Brain microvascular endothelial cell (primary cell): ENCODE measurements around the gene SDHB.

ENCODE experiments used
- DNase-seq: peaks from one replicate; pipeline ENCODE4 v3.0.0-alpha.2; 2020
- H3K27ac ChIP-seq: fragments of 250-450 bp; sonication (Bioruptor Pico); 2 replicates; pipeline ENCODE4 v1.5.1; 2020; ENCODE audit warnings: mild to moderate bottlenecking, moderate library complexity
- H3K27me3 ChIP-seq: fragments of 250-450 bp; sonication (Bioruptor Pico); replicated peaks from 2 replicates; pipeline ENCODE4 v1.5.1; 2020; ENCODE audit warnings: mild to moderate bottlenecking
- H3K36me3 ChIP-seq: fragments of 250-450 bp; sonication (Bioruptor Pico); replicated peaks from 2 replicates; pipeline ENCODE4 v1.5.1; 2020; ENCODE audit warnings: mild to moderate bottlenecking
- H3K4me3 ChIP-seq: 2 replicates; pipeline ENCODE4 v1.5.1; 2011; ENCODE audit warnings: low read depth, mild to moderate bottlenecking, control low read depth, low read length, moderate library complexity
- CTCF ChIP-seq: IDR thresholded peaks from 2 replicates; pipeline ENCODE4 v1.5.1; 2011; ENCODE audit warnings: low read depth, mild to moderate bottlenecking, moderate library complexity, low read length, control low read depth, inconsistent platforms; ENCODE audit errors: missing control alignments
- in situ Hi-C: cut with HindIII; loops from 2 replicates; pipeline ENCODE4 v1.10.0; 2017; ENCODE audit warnings: low sequenced_read_pairs, low pct_ligation_motif_present

Gene SDHB

DNA sequence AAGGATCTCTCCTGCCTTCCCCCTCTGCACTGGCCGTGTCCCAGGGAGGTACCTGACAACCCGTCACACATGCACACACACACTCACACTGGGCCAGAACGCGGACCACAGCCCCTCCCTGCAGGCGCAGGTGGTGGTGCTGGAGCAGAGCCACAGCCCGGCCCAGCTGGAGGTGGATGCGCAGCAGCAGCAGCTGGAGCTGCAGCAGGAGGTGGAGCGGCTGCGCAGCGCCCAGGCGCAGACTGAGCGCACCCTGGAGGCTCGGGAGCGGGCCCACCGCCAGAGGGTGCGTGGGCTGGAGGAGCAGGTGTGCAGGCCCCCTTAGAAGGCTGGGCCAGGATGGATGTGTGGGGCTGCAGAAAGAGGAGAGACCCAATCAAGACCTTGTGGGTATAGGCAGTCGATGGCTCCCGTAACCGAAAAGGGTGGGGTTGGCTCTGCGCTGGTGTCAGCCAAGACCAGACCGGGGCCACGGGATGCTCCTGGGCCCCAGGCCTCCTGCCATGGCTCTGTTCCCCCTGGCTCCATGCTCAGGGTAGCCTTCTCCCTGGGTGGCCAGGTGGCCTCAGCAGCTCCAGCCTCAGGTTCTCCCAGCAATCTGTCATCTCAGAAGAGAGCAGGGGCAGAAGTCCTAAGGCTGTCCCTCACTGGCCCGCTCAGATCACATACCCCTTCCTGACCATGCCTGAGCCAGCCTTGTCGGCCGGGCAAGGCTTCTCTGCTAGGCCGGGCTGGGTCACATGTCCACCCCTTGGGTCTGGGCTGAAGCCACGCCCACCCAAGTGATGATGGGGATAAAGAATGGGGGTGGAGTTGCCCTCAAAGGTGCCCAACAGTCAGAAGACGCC is 82.3 kb downstream of the SDHB start:
- peaks cover 18% of the 10 kb centered on the region for H3K36me3 ChIP-seq
- no peak overlapping the region for H3K27ac ChIP-seq
- TF ChIP-seq CTCF = no peak
- no peaks in the 10 kb centered on the region for H3K27me3 ChIP-seq
- DNase-seq = no peak
- in situ Hi-C loops = no loop called here
- no peak overlapping the region for H3K4me3 ChIP-seq

DNA sequence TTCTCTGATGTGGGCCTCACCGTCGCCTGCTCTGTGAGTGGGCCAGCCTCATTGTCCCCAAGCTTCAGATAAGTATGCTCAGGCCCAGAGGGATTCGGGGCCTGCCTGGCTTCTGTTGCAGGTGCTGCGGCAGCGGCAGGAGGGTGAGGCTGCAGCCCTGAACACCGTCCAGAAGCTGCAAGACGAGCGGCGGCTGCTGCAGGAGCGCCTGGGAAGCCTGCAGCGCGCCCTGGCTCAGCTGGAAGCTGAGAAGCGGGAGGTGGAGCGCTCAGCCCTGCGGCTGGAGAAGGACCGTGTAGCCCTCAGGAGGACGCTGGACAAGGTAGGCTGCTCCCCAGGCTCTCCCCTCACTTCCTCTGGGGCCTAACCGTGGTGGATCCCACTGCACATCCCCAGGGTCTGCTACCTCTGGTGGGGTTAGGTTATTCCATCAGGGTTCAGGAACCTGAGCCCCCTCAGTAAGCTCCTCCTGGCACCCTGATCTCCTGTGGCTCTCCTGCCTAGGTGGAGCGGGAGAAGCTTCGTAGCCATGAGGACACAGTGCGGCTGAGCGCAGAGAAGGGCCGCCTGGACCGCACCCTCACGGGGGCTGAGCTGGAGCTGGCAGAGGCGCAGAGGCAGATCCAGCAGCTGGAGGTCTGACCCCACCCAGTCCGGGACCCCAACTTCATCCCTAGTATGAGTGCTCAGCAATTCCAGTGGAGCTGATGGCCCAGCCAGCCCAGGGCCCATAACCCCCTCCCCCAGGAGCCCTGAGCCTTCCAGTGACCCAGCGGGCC is 83.5 kb downstream of the SDHB start:
- no peak for DNase-seq
- H3K27me3 ChIP-seq = no peaks in the 10 kb centered on the region
- H3K27ac ChIP-seq = no peak overlapping the region
- peaks cover 16% of the 10 kb centered on the region for H3K36me3 ChIP-seq
- no peak overlapping the region for H3K4me3 ChIP-seq
- TF ChIP-seq CTCF = no peak
- in situ Hi-C loops = no loop called here

GRCh38 chr1:16969651-16970050 is 84.2 kb downstream of the SDHB start:
- DNase-seq = no peak
- H3K4me3 ChIP-seq = no peak overlapping the region
- in situ Hi-C loops = no loop called here
- H3K27me3 ChIP-seq = no peaks in the 10 kb centered on the region
- H3K27ac ChIP-seq = no peak overlapping the region
- peaks cover 11% of the 10 kb centered on the region for H3K36me3 ChIP-seq
- TF ChIP-seq CTCF = no peak

DNA sequence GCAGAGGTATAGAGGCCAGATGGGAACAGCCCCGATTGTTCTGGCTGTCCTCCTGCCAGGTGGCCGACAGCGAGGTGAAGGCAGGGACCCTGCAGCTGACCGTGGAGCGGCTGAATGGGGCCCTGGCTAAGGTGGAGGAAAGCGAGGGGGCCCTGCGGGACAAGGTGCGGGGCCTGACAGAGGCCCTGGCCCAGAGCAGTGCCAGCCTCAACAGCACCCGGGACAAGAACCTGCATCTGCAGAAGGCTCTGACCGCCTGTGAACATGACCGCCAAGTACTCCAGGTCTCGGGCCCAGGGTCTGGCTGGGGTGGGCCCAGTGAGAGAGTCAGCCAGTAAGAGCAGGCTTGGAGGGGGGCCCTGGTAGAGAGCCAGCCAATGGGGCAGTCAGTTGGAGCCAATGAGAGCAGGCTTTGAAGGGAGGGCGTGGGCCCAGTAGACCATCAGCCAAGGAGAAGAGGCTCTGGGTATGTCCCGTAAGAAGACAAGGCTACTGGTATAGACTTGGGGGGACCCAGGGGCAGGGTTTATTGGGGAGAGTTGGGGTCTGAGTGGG is 84.7 kb downstream of the SDHB start:
- TF ChIP-seq CTCF = no peak
- Histone ChIP-seq H3K27ac (no peak overlapping the region), H3K27me3 (no peaks in the 10 kb centered on the region), H3K36me3 (peaks cover 11% of the 10 kb centered on the region), H3K4me3 (no peak overlapping the region)
- no peak for DNase-seq
- in situ Hi-C loops = no loop called here
